GM18861 (cell line): Measurements from ENCODE around the gene EDAR.

ENCODE experiments used
- ATAC-seq: cut with Tn5 transposase; IDR thresholded peaks from one replicate; pipeline ENCODE4 v1.9.1; 2021; ENCODE audit not compliant: unreplicated experiment

EDAR gene

DNA sequence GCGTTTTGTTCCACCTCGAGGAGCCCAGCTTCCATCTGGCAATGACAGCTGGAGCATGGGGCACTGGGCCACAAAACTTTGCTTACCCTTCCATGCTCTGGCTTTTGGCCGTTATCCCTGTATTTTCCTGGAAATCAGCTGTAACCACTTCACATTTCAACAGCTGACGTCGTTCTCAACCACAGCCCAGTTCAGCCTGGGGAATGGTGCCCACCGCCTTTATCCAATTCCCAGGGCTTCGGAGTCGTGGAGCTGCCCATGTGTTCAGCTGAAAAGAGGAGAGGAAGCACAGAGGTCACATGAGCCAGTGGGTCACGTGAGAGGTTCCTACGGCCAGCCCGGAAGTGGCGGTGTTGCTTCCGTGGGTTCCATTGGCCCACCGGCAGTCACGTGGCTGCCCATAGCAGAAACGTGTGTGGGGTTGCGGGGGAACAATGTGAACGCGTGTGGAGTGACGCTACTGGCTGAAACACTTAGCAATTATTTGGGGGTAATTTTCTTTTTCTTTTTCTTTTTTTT, 16.7 kb upstream of the EDAR start:
- ATAC-seq = no peak

DNA sequence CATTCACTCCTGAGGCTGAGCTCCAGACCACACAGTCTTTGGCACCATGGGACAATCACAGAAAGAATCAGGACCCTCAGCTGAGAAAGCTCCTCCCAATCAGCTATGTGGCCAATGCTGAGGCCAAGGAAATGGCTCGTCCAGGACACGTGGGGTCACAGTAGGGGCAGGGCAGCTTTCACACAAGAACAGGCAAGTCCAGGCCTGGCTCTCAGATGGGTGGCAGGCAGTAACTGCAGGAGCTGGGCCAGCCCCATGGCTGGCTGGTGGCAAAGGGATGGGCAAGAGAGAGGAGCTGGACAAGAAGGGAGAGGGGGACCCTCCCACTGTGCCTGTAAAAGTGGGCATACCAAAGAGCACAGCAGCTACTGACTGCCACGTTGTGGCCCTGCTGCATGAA, 12.2 kb upstream of the EDAR start:
- no peak for ATAC-seq

DNA sequence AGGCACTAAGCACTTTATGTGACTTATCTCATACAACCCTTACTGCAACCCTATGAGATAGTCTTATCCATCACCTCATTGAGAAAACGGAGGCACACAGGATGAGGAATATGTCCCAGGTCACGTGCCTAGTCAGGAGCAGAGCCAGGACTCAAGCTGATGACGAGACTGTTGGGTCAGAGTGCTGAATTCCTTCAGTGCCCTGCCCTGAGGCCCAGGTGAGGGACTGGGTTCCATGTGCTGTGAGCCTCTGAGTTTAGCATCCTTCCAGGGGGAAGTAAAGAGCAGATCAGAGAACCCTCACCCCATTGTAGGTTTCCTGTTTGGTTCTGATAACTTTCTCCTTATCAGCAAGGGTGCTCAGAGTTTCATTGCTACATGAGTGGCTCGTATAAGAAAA, 11.7 kb upstream of the EDAR start:
- no peak for ATAC-seq

DNA sequence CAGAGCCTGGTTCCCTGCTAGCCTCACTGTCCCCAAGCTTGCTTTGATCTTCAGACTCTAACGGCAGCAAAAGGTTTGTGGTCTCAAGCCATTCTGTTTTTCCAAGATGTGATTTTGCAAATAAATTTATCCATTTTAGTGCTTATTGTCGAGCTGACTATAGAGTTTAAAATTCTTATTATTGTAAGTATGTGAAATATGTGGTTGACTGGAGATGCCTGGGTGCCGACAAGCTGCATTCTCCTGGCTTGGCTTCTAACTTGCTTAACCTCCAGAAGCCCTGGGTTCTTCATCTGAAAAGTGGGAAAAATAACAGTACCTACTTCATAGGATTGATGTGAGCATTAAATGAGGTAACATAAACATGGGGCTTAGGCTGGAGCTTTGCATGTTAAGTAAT, 9.9 kb upstream of the EDAR start:
- no peak for ATAC-seq

DNA sequence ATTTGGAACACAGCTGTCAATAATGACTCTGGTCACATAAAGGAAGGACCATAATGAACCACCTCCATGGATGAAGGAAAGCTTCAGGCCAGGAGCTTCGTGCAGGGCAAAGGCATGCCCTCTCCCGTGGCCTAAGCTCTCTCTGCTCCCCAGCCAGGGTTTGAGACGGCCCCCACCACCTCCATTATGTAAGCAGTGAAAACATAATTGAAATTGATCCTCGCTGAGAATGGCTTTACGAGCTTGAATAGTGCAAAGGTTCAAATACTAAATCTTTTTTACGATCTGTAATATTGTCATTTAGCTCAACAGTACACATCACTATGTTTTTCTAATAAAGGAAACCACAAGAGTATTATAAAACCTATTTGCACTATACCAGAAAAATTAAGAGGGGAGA, 5.2 kb upstream of the EDAR start:
- ATAC-seq = no peak

DNA sequence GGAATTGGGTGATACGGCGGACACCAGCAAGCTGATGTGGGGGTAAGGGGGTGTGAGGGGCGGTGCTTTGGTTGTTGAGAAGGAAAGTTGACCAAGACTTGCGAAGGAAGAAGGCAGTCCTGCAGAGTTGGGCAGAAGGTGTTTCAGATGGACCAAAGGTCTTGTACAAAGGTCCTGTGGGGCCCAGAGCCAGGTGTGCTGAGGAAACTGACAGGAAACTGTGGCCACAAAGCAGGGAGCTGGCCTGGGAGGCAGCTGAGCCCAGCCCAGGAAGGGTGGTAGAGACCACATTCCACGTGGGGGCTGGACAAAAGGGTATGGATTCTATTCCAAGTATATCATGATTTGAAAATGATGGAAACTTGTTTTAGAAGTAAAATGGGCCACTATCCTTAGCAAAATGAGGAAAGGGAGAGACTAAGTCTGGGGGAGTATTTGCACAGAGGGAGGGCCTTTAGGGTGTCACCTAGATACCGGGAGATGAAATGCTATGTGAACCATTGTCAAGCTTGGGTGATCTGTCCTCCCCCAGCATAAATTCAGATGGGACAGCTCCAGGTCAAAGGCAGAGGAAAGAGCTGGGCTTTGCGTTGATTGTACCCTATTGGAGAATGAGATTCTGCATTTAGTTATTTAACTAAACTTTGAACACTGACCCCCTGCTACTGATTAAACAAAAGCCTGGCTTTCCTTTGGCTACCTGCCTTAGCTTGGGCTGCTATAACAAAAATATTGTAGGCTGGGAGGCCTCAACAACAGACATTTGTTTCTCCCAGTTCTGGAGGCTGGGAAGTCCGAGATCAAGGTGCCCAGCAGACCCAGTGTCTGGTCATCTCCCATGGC, 4.3 kb upstream of the EDAR start:
- no peak for ATAC-seq

DNA sequence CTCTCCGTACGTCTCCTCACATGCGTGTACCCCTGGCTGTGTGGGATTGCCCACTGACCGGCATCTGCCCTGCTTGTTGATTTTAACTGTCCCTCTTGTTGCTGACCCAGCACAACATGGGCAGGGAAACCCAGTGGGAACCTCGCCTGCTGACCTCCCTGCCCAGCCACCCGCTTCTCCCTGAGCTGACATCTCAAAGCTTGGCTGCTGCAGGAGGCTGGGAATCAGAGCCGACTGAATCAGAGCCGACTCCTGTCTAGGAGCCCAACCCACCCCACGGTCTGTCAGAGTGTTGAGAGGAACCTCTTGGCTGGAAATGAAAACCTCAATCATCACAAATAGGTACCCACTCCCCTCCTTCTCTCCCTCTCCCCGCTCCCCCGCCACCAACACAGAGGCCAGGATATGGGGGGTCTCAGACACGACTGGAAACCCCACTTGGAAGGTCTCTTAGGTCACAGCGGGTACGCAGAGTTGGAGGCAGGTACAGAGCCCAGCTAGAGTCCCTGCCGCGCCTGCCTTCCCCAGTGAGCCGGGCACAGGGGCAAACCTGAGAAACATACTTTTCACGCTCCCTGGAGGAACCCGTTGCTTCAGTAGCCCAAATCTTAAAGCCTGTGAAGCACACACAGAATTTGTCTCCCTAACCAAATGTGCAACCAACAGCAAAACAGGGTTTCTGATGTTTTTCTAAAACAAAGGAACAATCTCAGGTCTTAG, 784 bp downstream of the EDAR start:
- no peak for ATAC-seq

DNA sequence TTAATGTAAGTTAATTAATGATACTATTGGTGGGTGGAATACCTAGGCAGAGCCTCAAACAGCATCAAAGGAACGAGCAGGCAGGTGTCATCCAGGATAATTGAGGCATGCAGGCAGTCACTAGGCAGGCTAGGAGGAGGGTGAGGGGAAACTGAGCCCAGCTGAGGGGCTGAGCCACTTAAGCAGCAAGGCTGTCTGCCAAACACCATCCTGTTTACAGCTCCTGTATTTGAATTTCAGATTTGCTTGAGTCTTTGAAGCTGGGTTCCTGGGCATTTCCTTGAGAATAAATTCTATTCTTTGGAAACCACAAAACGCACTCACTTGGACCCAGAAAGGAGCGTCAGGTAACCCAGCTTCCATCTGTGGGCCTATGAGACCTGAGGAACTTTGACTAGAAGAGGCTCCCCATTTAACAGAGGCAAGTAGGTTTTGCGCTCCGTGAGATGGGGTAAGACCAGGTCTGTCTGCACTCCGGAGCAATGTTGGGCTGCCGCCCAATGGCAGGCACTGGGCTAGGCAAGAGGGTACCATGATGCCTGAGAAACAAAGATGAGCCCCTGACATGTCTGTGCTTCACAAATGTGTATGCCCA, 2.0 kb downstream of the EDAR start:
- ATAC-seq = no peak

DNA sequence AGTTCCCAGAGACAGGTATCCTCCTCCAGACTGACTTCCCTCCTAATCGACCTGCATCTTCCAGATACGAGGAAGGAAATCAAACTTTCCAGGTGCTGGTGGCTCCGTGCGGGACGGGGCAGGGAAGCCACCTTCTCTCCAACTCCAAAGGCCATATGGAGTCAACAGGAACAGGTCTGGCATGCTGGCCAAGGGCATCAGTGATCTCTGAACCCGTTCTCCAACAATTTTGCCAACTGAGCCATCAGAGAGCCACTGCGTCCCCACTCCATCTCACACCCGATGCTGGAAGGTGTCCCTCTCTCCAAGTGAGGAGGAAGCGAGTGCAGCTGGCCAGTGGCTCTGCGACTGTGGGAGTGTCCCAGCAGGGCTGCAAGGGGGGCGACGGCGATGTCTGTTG, 5.4 kb downstream of the EDAR start:
- ATAC-seq = no peak

DNA sequence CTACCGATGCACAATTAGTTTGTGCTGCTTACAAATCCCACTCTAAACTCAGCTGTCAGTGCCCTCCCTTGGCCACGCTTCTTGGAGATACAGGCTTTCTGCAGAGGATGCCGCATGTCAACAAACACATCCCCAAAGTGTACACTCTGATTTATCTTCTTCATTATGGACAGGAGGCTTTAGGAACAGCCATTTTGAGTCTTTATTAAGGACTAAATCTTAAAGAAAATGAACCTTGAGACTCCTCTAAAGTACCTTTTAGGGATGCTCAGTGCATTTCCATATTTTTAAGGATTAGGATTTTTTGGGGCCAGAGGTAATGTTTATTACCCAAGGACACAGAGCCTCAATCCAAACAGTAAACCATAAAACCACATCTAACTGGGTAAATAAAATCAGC, 6.0 kb downstream of the EDAR start:
- no peak for ATAC-seq

DNA sequence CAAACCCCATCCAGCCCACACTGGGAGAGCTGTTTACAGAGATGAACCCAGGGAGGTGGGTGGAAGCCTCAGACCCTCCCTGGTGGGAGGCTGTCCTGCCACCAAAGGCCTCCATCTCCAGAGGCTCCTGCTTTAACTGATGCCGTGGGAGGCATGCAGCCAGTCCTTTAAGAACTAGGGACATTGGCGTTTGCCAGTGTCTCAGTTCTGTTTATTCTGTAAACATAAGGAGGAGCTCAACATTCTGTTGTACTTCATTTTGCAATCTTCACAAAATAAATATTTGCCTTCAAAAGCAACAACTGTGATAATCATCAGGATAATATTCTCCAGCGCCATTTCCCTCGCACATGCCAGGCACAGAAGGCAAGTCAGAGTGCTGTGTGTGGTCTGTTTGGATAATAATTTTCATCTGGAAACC, 6.8 kb downstream of the EDAR start:
- ATAC-seq = no peak

DNA sequence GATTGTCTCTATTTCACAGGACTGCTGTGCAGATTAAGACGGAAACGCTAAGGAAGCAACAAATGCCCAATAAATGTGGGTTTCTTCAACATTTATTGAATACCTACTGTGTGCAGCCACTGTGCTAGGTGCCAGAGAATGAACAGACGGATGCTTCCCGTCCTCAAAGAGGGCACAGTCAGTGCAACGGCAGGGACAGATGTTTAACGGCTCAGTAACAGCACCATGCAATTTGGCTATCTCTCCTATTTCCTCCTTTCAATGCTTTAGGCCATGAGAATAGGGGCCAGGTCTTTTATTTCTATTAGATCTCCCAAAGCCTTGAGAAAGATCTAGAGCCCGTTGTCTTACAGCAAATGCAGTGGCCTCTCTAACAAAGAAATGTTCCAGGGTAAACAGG, 7.2 kb downstream of the EDAR start:
- no peak for ATAC-seq

DNA sequence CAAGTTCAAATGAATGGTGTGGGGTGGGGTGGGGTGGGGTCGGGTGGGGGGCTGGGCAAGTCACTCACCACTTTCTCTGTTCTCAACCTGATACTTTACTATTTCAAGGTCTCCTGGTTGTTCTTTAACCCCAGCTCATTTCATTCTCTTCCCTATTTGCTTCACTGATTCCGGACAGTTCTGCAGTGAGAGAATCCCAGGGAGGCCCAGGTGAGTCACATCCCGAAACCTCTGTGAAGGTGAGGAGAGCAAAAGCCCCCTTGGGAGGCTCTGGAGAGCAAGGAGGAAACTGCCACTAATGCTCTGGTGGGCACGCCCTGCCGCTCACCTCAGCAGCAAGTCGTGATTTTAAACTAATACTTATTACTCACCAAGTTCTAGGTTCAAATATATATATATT, 8.9 kb downstream of the EDAR start:
- no peak for ATAC-seq

DNA sequence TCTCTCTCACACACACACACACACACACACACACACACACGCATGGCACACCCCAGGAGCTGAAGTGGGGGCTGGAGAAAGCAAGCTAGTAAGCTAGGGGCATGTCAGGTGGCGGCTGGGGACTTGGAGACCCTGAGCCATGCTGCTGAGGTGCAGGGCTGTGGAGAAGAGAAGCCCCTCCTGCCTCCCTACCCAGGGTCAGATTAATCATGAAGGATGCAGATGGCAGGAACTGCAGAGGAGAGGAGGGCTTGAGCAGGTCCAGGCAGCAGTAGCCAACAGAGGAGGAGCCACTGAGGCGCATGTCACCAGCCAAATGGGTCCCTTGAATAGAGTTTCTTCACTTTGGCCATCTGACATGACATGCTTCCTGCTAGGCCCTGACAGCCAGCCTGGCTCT, 9.6 kb downstream of the EDAR start:
- ATAC-seq = no peak

DNA sequence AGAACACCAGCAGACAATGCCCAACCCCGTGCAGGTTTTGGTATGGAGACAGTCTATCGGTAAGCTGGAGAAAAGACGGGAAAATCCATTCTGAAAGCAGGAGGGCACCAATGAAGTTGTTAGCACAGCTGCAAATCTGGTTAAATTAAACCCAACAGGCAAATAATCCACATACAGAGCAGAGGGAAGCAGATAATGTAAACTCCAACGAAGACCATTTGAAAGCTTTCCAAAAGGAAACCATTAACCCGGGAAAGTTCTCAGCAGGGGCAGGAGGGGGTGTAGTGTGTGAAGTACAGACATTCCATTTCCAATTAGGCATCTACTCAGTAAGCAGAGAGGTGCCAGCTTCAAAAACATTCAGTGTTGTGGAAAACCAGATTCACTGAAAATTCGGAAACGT, 10.3 kb downstream of the EDAR start:
- ATAC-seq = no peak

DNA sequence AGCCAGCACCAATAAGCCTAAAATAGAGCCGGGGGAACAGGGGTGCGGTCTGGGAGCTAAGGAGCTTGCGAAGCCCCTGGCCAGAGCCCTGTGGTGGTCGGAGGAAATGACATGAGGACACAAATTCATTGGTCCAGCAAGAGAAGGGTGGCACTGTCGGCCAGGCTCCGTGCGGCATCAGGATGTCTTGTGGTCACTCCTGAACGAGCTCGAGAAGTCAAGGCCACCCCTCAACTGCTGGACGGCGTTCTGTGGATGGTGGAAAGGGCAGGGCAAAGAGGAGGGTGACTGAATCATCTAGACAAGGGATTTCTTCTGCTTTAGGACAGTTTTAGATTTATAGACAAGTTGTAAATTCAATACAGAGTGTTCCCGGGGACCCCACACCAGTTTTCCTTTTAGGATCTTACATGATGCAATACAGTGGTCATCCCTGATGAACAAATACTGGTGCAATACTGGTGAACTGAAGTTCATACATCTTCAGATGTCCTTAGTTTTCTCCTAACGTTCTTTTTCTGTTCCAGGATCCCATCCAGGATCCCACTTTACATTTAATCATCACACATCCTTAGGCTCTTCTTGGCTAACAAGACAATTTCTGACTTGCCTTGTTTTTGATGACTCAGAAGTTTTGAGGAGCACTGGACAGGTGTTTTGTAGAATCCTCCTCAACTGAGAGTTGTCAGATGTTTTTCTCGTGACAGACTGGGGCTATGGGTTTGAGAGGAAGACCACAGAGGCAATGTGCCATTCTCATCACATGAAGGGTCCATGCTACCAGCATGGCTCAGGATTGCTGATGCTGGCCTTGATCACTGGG, 13.2 kb downstream of the EDAR start:
- no peak for ATAC-seq

DNA sequence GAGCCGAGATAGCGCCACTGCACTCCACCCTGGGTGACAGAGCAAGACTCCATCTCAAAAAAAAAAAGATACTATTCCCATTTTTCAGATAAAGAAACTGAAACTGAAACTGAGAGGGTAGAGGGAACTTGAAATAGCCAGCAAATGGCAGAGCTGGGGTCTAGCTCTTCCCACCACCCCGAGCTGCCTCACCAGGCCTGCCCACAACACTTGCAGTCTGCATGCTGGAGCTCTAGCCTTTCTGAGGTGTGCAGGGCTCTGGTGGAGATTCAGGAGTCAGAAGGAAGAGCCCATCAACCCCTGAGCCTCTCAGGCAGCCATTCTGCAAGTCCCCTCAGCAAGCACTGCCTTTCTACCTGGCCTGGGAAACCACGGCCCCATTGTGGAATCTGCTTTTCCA, 14.3 kb downstream of the EDAR start:
- ATAC-seq = no peak

DNA sequence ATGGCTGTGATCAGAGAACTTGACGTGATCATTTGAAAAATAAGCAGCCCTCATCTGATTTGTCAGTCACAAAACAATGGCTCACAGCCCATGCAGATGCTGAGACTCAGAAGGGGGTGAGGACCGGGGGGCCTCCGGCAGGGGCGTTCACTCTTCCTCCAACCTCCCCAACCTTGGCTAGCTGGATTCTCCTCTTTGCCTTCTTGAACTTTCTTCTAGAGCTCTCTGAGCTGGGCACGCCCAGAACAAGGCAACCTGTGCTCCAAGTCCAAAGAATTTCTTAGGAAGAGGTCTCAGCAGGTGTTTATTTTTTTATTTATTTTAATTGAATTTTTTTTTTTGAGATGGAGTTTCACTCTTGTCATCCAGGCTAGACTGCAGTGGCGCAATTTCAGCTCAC, 16.4 kb downstream of the EDAR start:
- no peak for ATAC-seq

DNA sequence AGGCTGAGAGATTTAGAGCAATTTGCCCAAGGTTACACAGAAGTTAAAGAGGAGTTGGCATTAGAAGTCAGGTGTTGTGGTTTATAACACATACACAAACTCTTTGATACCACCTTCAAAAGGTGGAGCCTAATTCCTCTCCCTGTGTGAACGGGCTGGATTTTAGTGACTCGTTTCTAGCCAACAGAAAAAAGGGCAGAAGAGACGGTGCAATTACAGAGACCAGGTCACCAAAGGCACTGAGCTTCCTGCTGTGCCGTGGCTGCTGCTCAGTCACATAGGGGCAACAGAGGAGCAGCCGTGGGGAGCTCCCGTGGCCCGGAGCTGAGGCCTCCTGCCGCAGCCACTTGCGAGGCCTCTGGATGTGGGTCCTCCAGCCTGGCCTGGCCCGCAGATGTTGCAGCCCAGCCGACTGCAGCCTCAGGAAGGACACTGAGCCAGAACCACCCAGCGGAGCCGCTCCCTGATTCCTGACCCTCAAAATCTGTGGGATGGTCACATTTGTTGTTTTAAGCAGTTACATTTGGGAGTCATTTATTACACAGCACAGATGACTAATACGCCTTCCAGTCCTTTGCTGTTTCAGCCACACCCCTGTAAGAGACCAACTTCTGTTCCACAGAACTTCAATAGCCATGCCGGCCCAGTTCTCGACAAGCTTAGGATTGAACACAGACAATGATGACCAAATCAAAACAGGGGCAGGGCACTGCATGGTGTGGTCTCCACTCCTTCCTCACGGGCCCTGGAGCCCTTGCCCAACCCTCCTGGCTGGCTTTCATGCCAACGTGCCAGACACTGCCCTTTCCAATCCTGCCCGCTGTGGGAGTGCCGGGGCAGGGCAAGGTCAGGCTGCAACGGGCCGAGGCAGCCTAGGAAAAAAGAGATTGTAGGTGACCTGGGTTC, 17.1 kb downstream of the EDAR start:
- ATAC-seq = no peak

DNA sequence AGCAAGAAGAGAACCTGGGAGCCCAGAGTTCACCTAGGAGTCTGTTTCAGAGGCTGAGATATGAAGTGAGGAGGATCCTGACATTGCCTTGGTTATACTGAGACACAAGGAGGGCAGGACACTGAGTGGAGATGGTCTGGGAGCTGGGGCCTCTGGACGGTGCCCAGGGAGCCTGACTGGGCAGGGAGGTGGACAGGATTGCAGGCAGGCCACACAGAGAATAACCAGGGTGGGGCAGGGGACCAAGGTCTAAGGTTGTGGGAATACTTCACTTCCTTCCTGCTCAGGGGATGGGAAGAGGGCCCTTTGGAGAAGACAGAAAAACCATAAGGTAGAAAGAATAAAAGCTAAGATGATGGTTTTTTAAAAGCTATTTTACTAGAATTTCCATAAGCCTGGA, 18.7 kb downstream of the EDAR start:
- ATAC-seq = no peak
